GM19099 (cell line): ENCODE measurements around the gene SETD1B.

Source experiments
- POLR2A ChIP-seq: IDR thresholded peaks from 3 replicates; pipeline ENCODE4 v1.6.1; 2011; ENCODE audit warnings: low read depth; ENCODE audit not compliant: insufficient read length; ENCODE audit errors: extremely low read depth

The SETD1B gene

DNA sequence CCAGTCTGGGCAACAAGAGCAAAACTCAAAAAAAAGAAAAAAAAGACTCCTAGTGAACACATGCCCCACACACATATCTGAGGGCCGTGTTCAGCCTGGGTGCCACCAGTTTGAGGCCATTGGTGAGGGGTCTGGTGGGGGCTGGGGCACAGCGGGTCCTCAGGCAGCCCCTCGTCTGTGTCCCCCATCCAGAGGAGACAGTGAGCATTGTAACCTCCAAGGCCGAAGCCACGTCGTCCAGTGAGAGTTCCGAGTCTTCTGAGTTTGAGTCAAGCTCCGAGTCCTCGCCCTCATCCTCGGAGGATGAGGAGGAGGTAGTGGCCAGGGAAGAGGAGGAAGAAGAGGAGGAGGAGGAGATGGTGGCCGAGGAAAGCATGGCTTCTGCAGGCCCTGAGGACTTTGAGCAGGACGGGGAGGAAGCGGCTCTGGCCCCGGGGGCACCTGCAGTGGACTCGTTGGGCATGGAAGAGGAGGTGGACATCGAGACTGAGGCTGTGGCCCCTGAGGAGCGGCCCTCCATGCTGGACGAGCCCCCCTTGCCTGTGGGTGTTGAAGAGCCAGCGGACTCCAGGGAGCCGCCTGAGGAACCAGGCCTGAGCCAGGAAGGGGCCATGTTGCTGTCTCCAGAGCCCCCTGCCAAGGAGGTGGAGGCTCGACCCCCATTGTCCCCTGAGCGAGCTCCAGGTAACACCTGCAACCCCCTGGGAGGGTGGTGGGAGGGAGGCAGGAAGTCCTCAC lies 15.6 kb downstream of the SETD1B start:
- TF ChIP-seq POLR2A, result no peak

DNA sequence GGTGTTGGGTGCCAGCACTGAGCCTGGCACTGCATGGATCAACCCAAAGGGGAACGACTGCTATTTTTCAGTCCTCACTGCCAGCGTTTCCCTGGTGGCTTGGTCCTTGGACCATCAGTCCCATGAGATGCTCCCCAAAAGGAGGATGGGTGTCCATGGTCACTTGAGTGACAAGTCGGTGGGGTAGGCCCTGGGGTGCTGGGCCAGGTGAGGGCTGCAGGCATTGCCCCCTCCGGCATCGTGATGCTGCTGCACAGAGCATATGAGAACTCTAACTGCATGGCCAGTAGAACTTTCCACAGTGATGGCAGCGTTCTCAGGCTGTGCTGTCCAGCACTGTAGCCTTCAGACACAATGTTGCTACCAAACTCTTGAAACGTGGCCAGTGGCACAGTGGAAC lies 16.2 kb downstream of the SETD1B start:
- no peak for TF ChIP-seq POLR2A

DNA sequence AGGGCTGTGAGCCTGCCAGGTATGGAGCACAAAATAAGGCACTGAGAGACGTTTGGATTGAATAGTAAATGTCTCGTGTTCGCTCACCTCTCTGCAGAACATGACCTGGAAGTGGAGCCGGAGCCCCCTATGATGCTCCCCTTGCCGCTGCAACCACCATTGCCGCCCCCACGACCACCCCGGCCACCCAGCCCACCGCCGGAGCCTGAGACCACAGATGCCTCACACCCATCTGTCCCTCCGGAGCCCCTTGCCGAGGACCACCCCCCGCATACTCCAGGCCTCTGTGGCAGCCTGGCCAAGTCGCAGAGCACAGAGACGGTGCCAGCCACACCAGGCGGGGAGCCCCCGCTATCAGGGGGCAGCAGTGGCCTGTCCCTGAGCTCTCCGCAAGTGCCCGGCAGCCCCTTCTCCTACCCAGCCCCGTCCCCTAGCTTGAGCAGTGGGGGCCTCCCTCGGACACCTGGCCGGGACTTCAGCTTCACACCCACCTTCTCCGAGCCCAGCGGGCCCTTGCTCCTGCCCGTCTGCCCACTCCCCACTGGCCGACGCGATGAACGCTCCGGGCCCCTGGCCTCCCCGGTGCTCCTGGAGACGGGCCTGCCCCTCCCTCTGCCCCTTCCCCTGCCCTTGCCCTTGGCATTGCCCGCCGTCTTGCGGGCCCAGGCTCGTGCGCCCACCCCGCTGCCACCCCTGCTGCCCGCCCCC lies 18.7 kb downstream of the SETD1B start:
- TF ChIP-seq POLR2A, result no peak

DNA sequence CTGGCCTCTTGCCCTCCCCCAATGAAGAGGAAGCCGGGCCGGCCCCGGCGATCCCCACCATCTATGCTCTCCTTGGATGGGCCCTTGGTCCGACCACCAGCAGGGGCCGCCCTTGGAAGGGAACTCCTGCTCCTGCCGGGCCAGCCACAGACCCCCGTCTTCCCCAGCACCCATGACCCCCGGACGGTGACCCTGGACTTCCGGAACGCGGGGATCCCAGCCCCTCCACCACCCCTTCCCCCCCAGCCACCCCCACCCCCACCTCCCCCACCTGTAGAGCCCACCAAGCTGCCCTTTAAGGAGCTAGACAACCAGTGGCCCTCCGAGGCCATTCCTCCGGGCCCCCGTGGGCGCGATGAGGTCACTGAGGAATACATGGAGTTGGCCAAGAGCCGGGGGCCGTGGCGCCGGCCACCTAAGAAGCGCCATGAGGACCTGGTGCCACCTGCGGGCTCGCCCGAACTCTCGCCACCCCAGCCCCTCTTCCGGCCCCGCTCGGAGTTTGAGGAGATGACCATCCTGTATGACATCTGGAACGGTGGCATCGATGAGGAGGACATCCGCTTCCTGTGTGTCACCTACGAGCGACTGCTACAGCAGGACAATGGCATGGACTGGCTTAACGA lies 19.4 kb downstream of the SETD1B start:
- no peak for TF ChIP-seq POLR2A

DNA sequence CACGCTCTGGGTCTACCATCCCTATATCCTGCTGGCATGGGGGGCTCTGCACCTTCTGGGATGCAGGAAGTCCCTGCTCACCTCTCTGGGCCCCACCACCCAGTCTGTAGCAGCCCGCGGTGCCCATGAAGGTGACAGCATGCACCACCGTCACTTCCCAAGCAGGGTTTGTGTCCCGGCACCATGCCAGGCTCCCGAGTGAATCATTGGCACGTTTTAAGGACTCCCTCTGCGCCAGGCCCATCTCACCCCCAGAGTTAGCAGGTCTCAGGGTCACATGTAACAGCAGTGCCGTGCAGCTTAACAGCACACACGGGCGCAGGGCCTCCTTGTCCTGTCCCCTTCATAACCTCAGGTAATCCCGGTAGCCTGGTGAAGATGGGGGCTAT lies 19.9 kb downstream of the SETD1B start:
- no peak for TF ChIP-seq POLR2A

DNA sequence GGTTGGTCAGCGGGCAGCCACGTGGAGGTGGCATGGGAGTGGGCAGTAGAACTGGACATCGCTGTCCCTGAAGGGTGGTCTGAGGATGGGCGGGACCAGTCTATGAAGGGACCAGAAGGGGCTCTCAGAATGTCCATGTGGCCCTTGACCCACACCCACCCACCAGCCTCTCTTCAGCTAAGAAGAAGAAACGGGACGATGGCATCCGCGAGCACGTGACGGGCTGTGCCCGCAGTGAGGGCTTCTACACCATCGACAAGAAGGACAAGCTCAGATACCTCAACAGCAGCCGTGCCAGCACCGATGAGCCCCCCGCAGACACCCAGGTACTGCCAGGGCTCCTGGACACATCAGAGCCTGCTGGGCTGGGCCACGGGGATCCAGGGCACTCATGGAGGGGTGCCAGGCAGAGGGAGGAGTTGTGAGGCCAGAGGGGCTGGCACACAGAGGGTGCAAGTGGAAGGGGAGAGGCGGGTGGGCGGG lies 21.3 kb downstream of the SETD1B start:
- TF ChIP-seq POLR2A, result no peak

DNA sequence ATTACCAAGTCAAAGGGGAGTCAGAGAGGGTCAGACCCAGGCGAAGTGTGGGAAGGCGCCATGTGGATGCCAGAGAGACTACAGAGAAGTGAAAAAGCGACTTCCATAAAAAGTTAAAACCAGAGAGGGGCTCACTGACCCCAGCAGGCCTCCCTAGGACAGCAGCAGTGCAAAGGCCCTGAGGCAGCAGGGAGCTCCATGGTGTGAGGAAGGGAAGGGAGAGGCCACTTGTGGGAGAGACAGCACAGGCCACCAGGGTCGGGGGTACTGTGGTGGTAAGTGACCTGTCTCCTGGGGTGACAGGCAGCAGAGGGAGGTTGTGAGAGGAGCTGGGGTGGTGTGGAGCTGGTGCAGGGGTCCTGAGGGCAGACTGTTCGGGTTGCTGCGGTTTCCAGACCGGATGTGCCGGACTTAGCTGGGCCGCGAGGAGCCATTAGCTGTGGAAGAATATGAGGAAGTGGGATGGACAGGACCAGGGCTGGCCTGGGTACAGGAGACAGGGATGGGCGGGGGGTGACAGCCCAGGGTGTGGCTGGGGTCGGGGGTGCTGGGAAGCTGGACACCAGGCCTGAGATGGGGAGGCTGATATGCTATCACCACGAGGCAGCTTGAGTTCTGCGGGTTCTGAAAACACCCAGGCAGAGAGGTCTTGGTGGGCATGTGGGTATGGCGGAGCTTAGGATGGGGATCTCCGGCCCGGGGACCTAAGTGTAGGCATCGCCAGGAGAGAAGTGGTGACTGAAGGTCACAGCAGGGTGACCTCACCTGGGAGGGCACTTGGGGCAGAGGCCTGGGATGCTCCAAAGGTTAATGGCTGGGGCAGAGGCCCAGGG lies 22.7 kb downstream of the SETD1B start:
- no peak for TF ChIP-seq POLR2A

DNA sequence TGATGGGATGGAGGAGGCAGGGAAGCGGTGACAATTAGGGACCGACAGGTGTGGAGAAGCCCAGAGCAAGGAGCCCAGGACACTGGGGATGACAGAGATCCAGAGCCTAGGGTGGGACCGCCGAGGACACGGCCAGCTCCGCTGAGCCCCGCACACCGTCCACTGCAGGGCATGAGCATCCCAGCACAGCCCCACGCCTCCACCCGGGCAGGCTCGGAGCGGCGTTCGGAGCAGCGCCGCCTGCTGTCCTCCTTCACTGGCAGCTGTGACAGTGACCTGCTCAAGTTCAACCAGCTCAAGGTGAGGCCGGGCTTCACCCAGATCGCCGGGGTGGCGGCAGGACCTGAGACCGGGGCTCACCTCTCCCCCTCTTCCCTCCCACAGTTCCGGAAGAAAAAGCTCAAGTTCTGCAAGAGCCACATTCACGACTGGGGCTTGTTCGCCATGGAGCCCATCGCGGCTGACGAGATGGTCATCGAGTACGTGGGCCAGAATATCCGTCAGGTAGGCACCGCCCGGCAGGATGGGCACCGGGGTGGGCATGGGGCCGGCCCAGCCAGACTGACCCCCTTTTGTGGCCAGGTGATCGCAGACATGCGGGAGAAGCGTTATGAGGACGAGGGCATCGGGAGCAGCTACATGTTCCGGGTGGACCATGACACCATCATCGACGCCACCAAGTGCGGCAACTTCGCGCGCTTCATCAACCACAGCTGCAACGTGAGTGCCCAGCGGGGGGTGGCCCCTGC lies 23.7 kb downstream of the SETD1B start:
- TF ChIP-seq POLR2A, result no peak

DNA sequence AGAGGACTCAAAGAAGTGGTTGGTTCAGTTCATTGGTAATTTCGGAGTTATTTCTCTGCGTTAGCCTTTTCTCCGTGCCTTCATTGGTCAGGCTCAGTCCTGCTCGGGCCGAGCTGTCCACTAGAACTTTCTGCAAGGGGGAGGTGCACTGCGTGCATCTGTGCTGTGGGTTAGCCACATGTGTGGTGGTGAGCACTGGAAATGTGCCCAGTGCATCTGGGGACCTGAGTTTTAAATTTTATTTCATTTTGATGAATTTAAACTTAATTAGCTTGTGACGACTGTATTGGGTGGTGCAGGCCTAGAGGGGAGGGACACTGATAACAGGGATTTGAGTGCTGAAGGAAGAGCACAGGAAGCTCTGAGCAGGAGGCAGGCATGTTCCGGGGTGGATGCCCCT lies 24.5 kb downstream of the SETD1B start:
- TF ChIP-seq POLR2A, result no peak

DNA sequence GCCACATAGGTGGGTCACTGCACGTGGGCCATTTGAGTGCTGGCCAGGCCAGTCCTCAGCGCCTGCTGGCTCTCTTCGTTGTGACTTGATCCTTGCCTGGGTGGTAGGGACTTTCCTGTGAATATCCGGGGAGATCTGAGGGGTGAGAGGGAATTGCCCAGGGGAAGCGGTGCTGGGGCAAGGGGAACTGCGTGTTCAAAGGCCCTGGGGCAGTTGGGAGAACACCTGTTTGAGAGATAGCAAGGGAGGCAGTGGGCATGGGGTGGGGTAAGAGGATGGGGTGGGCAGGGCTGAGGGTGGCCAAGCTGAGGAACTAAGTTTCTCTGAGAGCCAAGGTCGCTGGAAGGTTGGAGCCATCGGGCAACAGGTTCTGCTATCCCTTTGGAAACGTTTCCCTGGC lies 25.0 kb downstream of the SETD1B start:
- TF ChIP-seq POLR2A, result no peak

DNA sequence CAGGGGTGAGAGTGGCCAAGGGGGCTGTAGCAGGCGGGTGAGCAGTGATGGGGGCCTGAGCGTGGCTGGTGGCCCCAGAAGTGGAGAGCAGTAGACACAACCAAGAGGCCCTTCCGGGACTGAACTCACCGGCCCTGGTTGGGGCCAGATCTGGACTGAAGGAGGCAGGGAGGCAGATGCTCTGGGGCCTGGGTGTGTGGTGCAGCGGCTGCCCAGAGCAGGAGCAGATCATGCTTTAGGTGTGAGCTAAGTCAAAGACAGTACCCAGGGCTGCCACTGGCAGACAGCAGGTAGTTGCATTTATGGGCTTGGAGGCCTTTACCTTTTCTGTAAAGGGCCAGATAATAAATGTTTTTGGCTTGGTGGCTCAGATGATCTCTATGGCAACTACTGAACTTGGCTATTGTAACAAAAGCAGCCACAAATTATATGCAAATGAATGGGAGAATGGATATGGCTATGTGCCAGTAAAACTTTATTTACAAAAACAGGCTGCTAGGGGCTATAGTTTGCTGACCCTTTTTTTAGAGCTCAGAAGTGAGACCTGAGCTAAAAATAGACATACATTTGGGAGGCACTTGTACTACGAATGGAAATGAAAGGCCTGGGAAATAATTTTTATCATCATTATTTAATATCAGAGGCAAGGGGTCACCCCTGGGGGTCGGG lies 25.6 kb downstream of the SETD1B start:
- no peak for TF ChIP-seq POLR2A

DNA sequence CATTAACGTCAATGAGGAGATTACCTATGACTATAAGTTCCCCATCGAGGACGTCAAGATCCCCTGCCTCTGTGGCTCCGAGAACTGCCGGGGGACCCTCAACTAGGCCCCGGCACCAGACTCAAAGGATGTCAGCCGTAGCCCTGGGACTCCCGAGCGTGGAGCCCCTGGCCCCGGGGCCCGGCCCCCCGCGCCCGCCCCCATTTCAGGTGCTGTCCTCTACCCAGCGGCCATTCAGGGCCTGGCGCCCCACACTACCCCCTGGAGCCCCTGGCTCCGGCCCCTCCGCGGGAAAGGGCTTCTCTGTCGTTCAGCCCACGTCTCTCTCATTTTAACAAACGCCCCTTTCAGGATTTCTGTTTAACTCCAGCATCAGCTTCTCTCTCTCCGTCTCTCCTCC lies 26.3 kb downstream of the SETD1B start:
- no peak for TF ChIP-seq POLR2A

DNA sequence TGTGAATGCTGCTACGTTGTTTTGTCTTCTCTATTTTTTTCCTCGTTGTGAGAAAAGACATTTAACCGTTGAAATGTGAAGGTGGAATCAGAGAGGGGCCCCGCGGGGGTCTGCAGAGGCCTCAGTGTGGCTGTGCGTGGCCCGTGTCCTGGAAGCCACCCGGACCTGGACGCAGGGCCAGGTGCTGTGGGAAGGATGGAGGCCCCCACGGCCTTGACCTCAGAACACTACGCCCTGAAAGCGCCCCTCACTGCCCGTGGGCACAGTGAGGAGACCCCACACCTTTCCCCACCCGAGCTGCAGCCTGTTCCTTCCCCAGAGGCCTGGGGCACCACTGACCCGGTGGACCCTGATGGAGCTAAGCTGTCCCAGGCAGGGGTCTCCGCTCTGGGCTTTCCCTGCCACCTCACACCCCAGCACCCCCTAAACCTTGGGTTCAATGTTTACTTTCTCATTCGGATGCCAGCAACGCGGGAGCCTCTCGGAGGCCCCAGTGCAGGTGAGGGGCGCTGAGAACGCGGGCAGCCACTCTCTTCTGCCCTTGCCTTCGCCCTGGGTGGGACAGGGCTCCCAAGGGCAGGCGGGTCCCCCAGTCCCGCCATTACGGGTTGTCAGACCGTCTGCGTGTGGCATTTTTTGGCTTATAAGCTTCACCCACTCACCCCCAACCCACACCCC lies 26.9 kb downstream of the SETD1B start:
- no peak for TF ChIP-seq POLR2A
